NT2/D1 (cell line): ENCODE data around the gene ROR2.

ENCODE experiments used
- YY1 ChIP-seq: IDR thresholded peaks from 2 replicates; pipeline ENCODE4 v1.6.1; 2011; ENCODE audit not compliant: insufficient read length, insufficient read depth
- ZNF274 ChIP-seq: IDR thresholded peaks from 2 replicates; pipeline ENCODE4 v1.6.1; 2011; ENCODE audit warnings: mild to moderate bottlenecking, low read depth, low read length

DNA sequence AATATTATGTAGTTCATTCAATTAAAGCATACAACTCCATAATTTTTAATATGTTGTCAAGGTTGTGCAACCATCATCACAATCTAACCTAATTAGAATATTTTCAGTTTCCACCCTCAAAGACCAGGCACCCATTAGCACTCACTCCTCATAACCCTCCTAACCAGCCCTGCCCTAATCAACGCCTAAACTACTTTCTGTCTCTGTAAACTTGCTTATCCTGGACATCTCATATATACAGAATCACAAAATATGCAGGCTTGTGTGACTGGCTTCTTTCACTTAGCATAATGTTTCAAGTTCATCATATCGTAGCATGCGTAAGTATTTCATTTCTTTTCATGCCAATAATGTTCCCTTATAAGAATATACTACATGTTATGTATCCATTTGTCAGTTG is 391.6 kb downstream of the ROR2 start:
- TF ChIP-seq YY1, result no peak
- TF ChIP-seq ZNF274, result no peak
